Amniotic stem cell (primary cell): ENCODE measurements around the gene DSEL.

Experiments used
- DNase-seq: peaks from one replicate; lab custom pipeline; 2025; lab: John Stamatoyannopoulos, UW

The DSEL gene

GRCh38 chr18:67500522-67501205 lies 15.9 kb downstream of the DSEL start:
- DNase-seq: no peak

GRCh38 chr18:67496469-67496868 lies 20.1 kb downstream of the DSEL start:
- DNase-seq: no peak

- DNase-seq: no peak
Measured at GRCh38 chr18:67486534-67486933, 30.0 kb downstream of the DSEL start.

GRCh38 chr18:67485655-67486054 lies 30.9 kb downstream of the DSEL start:
- DNase-seq: no peak

GRCh38 chr18:67484458-67484857 lies 32.1 kb downstream of the DSEL start:
- no peak for DNase-seq

GRCh38 chr18:67483952-67484351 lies 32.6 kb downstream of the DSEL start:
- no peak for DNase-seq

- DNase-seq: no peak
Measured at GRCh38 chr18:67483237-67483636, 33.3 kb downstream of the DSEL start.

GRCh38 chr18:67478249-67478648 lies 38.3 kb downstream of the DSEL start:
- DNase-seq: no peak

GRCh38 chr18:67477522-67477921 lies 39.0 kb downstream of the DSEL start:
- DNase-seq: no peak

GRCh38 chr18:67476585-67476984 lies 39.9 kb downstream of the DSEL start:
- no peak for DNase-seq

GRCh38 chr18:67475673-67476072 lies 40.8 kb downstream of the DSEL start:
- DNase-seq: no peak

GRCh38 chr18:67468038-67468437 lies 48.5 kb downstream of the DSEL start:
- no peak for DNase-seq

- no peak for DNase-seq
Measured at GRCh38 chr18:67467188-67467587, 49.3 kb downstream of the DSEL start.

- no peak for DNase-seq
Measured at GRCh38 chr18:67464499-67464898, 52.0 kb downstream of the DSEL start.

GRCh38 chr18:67463829-67464228 lies 52.7 kb downstream of the DSEL start:
- no peak for DNase-seq

GRCh38 chr18:67456711-67457110 lies 59.8 kb downstream of the DSEL start:
- no peak for DNase-seq
